HG03439 (cell line): ENCODE data around the gene SLC10A4.
"Not testable (repeated sequence)": the region's sequence is repeated elsewhere in the genome, so short reads cannot be mapped to it uniquely, and the experiment has no call there.

Experiments used
- ATAC-seq: cut with Tn5 transposase; IDR thresholded peaks from one replicate; pipeline ENCODE4 v1.9.1; 2021; ENCODE audit warnings: mild to moderate bottlenecking, moderate library complexity; ENCODE audit not compliant: unreplicated experiment

The SLC10A4 gene

GRCh38 chr4:48483006-48483776, at the start of gene SLC10A4:
TSS of gene SLC10A4 (plus strand) at chr4:48483343. CDS start at chr4:48483562, 219 bp downstream.
- no peak for ATAC-seq

- no peak for ATAC-seq
These were observed 46.8 kb upstream of the SLC10A4 start for GRCh38 chr4:48436318-48436717.

- no peak for ATAC-seq
These were observed 43.2 kb upstream of the SLC10A4 start for GRCh38 chr4:48439988-48440387.

GRCh38 chr4:48440914-48441313, 42.2 kb upstream of the SLC10A4 start:
- not testable (repeated sequence) for ATAC-seq

GRCh38 chr4:48445704-48446103, 37.4 kb upstream of the SLC10A4 start:
- ATAC-seq: no peak

GRCh38 chr4:48446642-48447041, 36.5 kb upstream of the SLC10A4 start:
- no peak for ATAC-seq

- ATAC-seq: no peak
These were observed 34.0 kb upstream of the SLC10A4 start for GRCh38 chr4:48449151-48449550.

- ATAC-seq: no peak
These were observed 32.4 kb upstream of the SLC10A4 start for GRCh38 chr4:48450740-48451139.

- ATAC-seq: not testable (repeated sequence)
These were observed 31.5 kb upstream of the SLC10A4 start for GRCh38 chr4:48451656-48452055.

GRCh38 chr4:48454591-48454990, 28.6 kb upstream of the SLC10A4 start:
- ATAC-seq: no peak

- ATAC-seq: no peak
These were observed 22.1 kb upstream of the SLC10A4 start for GRCh38 chr4:48461000-48461399.

- ATAC-seq: no peak
These were observed 20.8 kb upstream of the SLC10A4 start for GRCh38 chr4:48462363-48462762.

- ATAC-seq: no peak
These were observed 15.7 kb upstream of the SLC10A4 start for GRCh38 chr4:48467442-48467841.

- no peak for ATAC-seq
These were observed 15.3 kb upstream of the SLC10A4 start for GRCh38 chr4:48467891-48468290.

- no peak for ATAC-seq
These were observed 13.0 kb upstream of the SLC10A4 start for GRCh38 chr4:48470137-48470536.

- ATAC-seq: no peak
These were observed 12.6 kb upstream of the SLC10A4 start for GRCh38 chr4:48470570-48470969.

GRCh38 chr4:48472794-48473193, 10.3 kb upstream of the SLC10A4 start:
- no peak for ATAC-seq

GRCh38 chr4:48475770-48476169, 7.4 kb upstream of the SLC10A4 start:
- ATAC-seq: no peak

- no peak for ATAC-seq
These were observed 4.9 kb upstream of the SLC10A4 start for GRCh38 chr4:48478273-48478672.

- ATAC-seq: no peak
These were observed 1.6 kb upstream of the SLC10A4 start for GRCh38 chr4:48481581-48481980.

- no peak for ATAC-seq
These were observed 792 bp downstream of the SLC10A4 start for GRCh38 chr4:48483777-48484493.

- no peak for ATAC-seq
These were observed 1.5 kb downstream of the SLC10A4 start for GRCh38 chr4:48484494-48485168.
